Hematopoietic multipotent progenitor cell treated with erythropoietin and hydrocortisone succinate and interleukin-3 and kit ligand, for 4 days (in vitro differentiated cells): ENCODE results near the gene IL4R.

Experiments used
- DNase-seq: peaks from one replicate; pipeline ENCODE4 v3.0.0-alpha.2; 2015

The IL4R gene

DNA sequence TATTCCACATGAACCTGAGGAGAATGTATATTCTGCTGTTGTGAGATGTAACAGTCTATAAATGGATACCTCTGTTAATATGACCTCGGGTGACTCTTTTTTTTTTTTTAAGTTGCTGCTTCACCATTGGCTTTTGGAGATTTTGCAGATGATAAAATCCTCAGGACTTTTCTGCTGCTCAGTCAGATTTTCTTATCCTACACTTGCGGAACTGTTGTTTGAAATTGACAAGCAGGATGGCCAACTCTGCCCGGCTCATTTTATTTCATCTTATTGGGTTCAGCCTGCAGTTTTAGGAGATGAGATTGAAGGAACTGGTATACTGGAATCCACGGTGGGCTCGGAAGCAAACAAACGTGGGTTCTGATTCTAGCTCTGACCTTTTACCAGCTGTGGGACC is 19.3 kb downstream of the IL4R start:
- no peak for DNase-seq

DNA sequence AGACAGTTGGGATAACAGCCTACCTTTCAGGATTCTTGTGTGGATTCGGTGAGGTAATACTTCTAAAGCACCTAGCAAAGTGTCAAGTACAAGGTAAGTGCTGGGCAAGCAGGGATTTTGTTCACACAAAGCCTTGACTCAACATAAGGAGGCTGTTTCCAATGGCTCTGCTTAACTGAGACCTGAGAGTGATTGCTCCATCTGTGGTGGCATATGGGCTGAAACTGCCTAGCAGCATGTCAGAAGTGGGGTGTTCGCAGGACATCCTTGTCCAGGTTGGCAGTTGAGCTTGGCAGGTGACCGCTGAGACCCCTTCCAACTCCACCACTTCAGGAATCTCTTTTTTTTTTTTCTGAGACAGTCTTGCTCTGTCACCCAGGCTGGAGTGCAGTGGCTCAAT is 19.8 kb downstream of the IL4R start:
- DNase-seq, result no peak

DNA sequence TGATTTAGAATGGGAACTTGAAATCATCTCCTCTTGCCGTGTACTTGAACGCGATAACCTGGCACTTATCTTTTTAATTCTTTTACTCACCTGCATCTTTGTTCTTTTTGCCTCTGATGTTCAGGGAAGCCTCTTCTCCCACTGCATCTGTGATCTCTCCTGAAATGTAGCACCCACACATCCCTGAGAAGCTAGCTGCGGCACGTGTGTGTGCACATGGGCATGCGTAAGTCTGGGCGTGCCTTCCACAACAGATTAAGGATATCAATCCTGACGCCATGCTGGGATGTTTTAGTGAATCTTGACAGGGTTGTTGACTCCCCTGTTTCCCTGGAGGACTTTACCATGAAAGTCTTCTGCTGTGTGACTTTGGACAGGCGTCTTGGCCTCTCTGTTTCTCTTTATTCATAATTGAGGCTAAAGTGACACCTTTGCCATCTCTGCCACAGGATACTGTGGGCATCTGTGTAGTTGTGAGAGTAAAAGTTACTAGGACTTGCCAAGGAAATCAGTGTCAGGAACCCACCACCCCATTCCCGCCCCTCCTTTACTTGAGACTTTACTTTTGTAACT is 20.5 kb downstream of the IL4R start:
- no peak for DNase-seq

DNA sequence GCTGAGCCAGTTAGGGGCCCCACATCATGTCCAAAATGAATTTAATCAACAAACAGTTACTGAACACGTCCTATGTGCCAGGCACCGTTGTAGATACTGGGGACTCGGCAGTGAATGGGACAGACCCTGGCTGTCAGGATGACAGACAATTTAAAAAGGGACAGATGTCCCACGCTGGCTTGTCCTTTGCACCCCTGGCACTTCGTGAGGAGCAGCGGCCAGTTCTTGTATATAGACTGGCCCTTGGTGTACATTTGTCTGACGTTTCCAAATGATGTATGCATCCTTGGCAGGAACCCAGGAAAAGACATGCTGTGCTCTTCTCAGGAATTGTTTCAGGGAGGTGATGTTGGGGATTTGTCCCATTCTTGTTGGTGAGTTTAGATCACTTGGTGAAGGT is 21.1 kb downstream of the IL4R start:
- DNase-seq, result no peak

DNA sequence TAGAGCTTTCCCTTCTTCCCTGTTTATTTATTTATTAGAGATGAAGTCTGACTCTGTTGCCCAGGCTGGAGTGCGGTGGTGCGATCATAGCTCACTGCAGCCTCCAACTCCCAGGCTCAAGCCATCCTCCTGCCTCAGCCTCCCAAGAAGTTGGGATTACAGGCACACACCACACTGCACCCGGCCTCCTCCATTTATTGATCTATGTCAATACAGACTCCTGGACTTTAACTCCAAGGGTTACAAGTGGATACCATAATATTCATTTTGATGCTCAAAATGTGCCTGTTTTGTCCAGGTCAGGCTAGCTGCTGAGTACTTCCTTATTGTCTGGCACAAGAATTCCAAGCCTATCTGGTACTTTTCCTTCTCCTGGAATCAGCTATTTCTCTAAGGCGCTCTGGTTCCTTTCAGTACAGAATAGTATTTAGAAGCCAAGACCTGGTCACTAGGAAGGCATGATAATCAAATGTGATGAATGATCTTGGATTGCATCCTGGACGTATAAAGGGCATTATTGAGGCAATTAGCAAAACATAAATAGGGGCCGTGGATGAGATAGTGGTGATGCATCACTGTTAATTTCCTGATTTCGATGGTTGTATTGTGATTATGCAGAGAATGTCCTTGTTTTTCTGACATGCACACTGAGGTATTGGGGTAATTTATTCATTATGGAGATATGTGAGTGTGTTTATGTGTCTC is 21.7 kb downstream of the IL4R start:
- no peak for DNase-seq

DNA sequence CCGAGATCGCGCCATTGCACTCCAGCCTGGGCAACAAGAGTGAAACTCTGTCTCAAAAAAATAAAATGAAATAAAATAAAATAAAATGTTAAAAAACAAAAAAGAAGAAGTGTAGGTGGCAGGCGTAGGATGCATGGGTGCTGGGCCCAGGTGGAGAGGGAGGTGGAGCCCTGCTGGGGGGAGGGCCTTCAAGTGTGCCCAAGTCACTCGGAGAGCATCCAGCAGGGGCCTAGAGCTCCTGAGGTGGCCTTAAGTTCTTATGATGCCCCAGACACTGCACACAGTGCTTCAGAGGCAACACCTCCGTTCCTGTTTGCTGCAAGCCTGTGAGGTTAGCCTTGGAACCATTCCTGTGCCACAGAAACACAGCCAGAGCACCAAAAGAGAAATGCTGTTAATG is 23.2 kb downstream of the IL4R start:
- DNase-seq, result no peak

DNA sequence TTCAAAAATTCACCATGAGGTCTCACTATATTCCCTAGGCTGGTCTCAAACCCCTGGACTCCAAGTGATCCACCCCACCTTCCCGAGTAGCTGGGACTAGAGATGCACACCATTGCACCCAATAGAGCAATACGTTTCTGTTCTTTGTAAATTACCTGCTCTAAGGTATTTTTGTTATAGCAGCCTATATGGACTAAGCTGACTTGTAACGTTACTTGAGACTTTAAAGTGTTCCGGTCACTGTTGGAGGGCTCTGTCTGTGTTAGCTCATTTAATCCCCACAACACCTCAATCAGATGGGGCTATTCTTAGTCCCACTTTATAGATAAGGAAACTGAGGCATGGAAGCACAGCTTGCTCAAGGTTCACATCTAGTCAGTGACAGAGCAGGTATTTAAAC is 25.4 kb downstream of the IL4R start:
- no peak for DNase-seq

DNA sequence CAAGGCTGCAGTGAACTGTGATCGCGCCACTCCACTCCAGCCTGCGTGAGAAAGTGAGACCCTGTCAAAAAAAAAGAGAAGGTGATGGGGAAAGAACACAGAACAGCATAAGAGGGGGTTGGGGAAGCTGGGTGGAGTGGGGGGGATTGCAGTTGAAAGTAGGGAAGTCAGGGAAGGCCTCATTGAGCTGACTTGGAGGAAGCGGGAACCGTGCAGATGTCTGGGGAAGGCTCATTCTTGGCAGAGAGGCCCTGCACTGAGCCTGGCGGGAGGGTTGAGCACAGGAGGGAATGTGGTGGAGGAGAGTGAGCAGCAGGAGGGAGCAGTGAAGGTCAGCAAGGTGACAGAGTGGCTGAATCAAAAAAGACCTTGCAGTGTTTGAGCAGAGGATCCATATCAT is 26.9 kb downstream of the IL4R start:
- DNase-seq, result no peak

DNA sequence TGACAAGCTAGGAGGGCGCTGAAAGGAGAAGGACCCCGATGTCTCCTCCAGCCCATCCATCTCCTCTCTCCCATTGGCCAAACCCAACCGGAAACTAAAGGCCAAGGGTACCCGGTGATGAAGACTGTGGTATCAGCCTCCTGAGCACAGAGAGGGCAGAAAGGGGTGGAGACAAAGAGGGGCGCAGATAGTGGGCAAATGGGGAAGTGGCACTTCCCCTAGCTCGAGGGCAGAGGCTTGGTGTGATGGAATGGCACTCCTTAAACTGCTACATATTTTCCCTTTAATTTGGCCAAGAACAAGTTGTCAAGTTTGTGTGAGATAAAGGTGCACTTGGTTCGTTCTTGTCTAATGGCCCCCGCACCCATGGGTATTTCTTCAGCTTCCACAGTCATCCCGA is 27.8 kb downstream of the IL4R start:
- peak; percentile 59 for DNase-seq

DNA sequence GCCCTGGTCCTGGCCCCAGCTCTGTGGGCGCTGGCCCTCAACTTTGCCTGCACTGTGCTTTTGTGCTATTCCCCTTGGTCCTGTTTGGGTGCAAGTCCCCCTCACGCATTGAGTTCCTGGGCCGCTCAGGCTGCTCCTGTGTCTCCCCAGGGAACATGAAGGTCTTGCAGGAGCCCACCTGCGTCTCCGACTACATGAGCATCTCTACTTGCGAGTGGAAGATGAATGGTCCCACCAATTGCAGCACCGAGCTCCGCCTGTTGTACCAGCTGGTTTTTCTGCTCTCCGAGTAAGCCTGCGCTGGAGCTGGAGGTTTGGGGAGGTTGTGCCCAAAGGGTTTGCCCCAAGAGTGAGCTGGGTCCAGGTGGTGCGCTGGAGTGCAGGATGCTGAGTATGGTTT is 28.2 kb downstream of the IL4R start:
- no peak for DNase-seq

DNA sequence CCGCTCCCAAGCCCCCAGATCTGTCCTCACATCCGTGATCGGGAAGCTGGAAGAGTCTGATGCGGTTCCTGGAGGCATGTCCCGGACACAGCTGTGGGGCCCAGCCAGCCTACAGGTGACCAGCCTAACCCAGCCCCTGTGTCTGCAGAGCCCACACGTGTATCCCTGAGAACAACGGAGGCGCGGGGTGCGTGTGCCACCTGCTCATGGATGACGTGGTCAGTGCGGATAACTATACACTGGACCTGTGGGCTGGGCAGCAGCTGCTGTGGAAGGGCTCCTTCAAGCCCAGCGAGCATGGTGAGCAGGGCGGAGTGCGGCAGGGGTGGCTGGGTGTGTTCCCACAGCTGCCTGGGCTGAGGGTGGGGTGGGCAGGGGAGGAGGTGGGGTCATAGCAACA is 30.9 kb downstream of the IL4R start:
- no peak for DNase-seq

DNA sequence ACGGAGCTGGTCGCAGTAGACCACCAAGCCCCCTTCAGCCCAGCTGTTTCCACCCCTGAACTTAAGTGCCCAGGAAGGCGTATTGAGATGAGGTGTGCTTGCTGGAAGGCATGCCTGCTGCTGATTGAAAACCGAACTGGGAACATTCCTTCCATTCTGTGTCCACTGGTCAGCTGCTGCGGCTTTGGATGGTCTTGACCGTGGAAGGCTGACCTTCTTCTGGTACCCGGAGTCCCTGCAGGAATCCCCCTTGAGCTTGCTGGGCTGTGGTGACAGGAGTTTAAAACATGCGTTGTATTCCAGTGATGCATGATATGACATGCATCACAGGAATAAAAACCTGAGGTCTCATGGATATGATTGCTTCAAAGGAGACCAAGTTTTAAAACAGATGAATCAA is 31.4 kb downstream of the IL4R start:
- DNase-seq, result no peak

DNA sequence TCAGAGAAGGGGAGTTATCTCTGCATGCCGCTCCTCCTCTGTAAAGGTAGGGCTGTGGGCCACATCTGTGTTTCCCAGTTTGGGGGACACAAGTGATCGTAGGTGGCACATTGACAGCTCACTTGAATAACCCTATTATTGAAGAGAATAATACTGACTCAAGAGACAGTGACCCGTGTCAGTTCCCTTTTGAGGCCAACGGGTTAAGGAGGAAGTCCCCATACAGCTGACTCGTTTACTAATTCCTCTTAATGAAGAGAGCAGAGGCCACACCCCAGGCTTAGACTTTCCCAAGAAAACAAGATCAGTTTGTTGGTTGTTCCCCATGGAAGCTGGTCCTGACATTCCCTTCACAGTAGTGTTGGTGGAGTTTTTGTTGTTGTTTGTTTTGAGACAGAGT is 33.0 kb downstream of the IL4R start:
- DNase-seq, result peak; percentile 73

DNA sequence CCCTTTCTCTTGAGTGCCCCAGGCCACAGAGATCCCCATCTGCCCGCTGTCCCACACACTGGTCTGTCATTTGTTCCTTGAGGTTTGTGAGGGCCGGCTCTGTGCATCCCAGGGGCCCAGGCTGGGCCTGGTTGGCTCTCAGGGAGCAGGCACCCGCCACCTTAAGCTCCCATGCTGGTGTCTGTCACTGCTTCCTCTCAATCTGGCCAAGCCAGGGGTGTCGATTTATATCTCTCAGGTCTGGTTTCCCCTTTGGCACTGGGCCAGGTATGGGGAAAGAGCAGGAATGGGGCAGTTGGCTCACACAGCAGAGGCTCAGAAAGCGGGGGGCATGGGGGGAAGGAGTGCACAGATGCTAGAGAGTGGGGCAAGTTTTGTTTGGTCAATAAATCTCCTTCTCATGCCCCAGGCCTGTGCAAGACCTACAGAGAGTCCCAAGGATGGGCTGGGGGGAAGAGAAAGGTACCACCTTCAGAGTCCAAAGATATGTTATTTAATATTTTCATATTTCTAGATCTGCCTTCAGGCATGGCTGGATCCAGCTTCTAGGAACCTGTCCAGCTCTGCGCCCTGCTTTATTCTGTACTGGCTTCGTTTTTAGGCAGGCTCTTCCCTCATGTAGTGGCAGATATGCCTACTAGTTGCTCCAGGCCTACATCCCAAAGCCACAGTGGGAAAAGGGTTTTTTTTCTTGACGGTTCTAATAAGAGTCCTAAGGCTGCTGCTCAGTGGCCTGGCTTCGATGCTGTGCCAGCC is 34.3 kb downstream of the IL4R start:
- peak; percentile 77 for DNase-seq

DNA sequence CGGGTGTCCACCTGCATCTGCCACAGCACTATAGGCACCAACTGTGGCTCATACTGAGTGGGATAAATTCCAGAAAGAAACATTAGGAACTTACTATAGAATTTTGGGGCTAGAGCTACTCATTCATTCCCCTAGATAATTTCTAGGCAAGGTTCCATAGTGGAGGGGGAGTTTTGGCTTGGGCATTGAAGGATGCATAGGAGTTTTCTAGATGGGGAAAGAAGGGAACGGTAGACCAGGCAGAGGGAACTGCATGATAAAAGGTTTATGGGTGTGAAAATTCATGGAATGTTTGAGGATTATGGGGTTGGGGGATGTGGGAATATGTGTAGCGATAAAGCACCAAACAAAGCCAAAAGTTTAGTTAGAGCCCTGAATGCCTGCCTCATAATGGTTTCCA is 35.5 kb downstream of the IL4R start:
- no peak for DNase-seq

DNA sequence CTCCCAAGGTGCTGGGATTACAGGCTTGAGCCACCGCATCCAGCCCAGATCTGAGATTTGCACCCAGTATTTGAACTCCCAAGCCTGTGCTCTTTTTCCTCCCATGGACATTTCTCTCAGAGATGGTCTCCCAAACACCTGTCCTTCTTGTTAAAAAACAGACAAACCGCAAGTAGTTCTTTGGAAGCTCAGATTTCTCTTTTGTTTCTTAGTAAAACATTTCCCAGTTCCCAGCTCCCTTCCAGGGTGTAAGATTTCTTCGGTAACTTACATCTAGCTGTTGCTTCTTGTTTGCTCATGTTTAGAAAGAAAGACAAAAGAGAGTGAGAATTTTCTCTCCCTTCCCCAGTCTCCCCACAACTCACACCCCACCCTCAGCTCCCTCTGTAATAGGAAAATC is 36.2 kb downstream of the IL4R start:
- no peak for DNase-seq

DNA sequence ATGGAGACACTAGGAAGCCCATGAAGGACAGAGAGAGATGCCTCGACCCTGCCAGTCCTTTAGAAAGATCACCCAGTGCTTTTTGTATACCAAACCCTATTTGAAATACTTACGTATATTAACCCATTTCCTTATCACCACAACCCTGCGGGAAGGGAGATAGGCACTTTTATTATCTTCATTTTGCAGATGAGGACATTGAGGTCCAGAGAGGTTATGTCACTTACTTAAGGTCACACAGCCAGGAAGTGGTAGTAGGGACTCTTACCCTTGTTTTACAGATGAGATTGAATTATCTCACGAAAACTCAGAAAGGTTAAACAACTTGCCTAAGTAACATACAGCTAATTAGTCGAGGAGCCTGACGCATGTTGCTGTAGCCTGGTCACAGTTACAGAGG is 38.2 kb downstream of the IL4R start:
- peak; percentile 81 for DNase-seq

DNA sequence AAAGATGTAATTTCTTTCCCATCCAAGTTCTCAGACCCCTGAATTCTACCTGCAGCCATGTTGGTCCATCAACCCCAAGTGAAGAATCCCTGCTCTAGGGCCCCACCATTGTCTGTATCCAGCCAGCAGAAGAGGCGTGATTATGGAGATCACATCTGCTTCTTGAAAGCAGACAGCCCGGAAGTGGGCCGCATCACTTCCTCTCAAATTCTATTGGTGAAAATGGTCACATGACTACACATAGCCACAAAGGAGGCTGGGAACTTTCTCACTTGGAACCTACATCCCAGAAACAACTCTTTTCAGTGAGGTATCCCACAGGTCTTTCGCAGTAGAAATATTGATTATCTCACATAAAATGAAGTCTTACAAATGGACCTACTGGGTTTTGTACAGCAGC is 40.1 kb downstream of the IL4R start:
- peak; percentile 44 for DNase-seq

DNA sequence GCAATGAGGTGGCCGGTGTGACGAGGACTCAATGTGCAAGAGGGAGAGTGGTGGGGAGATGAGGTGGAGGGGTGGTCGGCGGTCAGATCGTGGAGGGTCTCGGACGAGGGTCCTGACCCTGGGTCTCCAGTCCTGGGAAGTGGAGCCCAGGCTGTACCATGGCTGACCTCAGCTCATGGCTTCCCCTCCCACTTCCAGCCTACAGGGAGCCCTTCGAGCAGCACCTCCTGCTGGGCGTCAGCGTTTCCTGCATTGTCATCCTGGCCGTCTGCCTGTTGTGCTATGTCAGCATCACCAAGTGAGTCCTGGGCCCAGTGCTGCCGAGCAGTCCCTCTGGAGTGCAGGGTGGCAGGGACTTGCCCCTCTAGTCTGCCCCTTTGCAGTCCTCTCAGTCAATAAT is 41.8 kb downstream of the IL4R start:
- peak; percentile 72 for DNase-seq

DNA sequence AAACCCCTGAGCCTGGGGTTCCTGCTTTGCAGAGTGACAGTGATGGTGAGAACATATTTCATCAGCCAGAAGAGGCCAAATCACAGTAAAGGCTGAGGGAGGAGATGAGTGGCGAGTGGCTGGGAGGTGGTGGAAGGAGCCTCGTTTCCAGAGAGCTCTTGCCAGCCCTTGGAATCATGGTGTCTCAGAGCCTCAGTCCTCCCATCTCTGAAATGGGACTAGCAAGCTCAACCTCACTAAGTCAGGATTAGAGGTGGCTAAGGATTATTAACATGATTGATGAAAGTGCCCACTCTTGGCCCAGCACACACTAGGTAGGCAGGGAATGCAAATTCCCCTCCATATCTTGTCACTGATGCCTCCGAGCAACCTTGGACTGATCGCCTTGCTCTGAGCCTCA is 43.0 kb downstream of the IL4R start:
- no peak for DNase-seq

DNA sequence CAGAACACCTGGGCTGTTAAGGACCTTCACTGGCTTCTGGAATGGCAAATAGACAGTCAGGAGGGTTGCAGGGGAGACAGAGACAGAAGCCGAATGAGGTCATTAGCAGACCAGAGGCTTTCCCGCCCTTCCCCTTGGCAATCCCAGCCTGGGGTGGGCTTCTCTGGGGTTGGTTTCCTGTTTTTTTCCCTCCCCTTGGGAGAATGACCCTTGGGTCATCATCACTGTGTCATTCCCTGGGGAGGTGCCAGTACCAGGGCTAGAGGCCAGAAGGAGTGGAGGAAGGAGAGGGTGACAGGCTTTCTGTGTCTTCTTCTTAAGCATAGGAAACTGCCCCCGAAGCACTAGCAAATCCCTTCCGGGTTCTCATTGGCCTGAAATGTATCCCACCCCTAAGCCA is 45.3 kb downstream of the IL4R start:
- DNase-seq, result no peak

DNA sequence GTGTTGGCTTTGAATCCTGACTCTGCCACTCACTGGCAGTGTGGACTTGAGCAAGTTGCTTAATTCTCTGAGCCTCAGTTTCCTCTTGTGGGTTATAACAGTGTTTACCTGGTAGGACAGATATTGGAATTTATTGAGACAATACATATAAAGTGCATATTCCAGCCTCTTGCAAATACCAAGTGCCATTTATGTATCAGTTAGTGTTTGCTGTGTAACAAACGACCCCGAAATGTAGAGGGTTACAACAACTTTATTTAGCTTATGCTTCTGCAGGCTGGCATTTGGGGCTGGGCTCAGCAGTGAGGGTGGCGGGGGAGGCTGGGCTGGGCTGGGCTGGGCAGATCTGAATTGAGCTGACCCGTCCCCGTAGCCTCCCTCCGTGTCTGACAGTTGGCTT is 45.8 kb downstream of the IL4R start:
- DNase-seq, result no peak

DNA sequence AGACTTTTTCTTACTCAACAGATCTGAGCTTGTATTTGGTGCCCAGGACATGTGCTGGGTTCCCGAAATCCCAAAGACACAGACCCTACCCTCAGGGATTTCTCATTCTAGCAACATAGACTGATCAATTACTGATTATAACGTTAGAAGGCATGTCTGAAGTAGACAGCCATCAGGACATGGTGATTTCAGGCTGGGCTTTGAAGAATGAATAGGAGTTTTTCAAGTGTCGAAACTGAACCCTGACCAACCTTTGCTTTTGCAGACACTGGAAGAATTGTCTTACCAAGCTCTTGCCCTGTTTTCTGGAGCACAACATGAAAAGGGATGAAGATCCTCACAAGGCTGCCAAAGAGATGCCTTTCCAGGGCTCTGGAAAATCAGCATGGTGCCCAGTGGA is 48.2 kb downstream of the IL4R start:
- DNase-seq, result no peak

DNA sequence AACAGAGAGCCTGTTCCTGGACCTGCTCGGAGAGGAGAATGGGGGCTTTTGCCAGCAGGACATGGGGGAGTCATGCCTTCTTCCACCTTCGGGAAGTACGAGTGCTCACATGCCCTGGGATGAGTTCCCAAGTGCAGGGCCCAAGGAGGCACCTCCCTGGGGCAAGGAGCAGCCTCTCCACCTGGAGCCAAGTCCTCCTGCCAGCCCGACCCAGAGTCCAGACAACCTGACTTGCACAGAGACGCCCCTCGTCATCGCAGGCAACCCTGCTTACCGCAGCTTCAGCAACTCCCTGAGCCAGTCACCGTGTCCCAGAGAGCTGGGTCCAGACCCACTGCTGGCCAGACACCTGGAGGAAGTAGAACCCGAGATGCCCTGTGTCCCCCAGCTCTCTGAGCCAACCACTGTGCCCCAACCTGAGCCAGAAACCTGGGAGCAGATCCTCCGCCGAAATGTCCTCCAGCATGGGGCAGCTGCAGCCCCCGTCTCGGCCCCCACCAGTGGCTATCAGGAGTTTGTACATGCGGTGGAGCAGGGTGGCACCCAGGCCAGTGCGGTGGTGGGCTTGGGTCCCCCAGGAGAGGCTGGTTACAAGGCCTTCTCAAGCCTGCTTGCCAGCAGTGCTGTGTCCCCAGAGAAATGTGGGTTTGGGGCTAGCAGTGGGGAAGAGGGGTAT is 48.9 kb downstream of the IL4R start:
- no peak for DNase-seq
